ENCODE data around the gene ARF6.
A peak's percentile ranks its signal among the peaks of the same experiment; 100 is the strongest.
"Not testable (repeated sequence)": the region's sequence is repeated elsewhere in the genome, so short reads cannot be mapped to it uniquely, and the experiment has no call there.

The ARF6 gene

GRCh38 chr14:49892636-49893308, at the start of gene ARF6:
TSS of gene ARF6 (plus strand) at chr14:49893082. CDS start at chr14:49893737, 655 bp downstream.
- peak; percentile 88 for DNase-seq

DNA sequence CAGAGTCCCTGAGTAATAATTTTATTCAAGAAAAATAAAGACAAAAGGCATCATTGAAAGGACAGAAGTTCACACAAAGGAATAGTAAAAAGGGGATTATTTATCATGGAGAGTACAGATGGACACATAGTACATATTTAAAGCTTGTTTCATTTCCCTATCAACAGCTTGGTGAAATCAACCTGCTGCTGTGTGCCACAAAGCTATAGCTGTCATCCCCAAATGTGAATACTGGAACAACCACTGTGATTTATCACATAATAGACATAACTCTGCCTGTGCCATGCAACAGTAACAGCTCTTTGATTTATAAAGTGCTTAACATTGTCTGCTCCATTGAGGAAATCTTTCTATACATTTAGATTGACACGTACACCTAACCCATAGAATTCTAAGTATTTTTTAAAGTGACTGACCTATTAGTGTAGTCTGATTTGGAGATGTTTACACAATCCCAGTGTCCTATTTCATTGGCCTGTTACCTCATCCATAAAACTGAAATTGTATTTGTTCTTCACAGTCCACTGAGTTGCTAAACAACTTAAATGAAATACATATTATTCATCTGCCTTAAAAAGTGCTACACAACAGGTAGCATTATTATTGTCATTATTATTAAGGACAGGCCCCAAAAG, 43.6 kb upstream of the ARF6 start:
- DNase-seq = no peak

DNA sequence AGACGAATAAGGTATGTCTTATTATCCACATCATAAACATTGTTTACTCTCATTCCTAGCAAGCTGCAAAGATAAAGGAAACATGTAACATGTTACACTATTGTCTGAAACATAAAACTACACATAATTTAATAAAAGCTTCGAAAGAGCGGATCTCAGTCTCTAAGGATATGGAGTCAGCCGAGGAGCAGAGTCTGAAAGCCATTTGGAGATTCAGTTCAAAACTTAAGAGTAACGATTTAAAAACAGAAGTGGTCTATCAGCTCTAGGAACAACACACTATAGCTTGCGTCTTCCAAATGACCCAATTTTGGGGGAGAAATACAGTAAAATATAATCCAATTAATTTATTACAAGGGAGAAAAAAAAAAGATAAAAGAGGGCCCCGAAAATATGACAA, 41.1 kb upstream of the ARF6 start:
- DNase-seq = no peak

DNA sequence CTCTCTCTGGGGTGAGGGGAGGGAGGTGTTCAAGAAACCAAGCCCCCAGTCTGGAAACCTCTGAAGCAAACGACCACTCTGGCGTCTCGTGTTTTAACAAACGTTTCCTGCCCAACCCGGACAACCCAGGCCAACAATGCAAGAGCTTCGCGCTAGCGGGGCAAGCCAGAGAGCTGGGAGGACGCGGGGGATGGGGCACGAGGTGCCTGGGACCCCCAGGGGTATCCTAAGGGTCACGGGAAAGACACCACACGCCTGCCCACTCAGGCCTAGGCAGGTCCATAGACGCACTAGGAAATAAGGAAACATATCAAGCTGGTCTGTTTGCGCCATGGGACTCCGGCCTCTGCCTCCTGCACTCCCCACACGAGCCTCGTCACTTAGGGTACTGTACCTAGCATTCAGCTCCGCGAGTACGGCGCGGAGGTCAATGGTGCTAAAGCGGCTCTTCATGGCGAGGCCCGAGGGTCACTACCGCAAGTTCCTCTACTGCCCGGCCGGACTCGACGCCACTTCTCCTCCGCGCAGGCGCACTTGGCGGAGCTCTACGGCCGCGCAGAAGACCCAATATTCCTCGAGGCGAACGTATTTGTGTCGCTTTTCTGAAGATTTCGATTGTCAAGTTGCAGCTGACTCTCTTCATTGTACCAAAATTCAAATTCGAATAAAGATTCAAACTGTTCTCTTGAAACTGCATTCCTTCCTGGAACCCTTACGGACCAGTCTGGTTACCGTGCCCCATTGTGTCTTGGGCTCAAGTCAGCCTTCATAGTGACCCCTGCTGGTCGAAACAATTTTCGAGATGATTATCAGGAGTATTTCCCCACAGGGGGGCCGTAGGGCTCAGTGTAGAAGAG, 40.4 kb upstream of the ARF6 start, which contains the start of gene NEMF:
Gene NEMF (minus strand): TSS at position 488 of the 857 bp plus-strand sequence. CDS start 35 bp downstream, at position 453.
- DNase-seq = peak; percentile 62

GRCh38 chr14:49853158-49853477, 39.8 kb upstream of the ARF6 start:
- DNase-seq = no peak

DNA sequence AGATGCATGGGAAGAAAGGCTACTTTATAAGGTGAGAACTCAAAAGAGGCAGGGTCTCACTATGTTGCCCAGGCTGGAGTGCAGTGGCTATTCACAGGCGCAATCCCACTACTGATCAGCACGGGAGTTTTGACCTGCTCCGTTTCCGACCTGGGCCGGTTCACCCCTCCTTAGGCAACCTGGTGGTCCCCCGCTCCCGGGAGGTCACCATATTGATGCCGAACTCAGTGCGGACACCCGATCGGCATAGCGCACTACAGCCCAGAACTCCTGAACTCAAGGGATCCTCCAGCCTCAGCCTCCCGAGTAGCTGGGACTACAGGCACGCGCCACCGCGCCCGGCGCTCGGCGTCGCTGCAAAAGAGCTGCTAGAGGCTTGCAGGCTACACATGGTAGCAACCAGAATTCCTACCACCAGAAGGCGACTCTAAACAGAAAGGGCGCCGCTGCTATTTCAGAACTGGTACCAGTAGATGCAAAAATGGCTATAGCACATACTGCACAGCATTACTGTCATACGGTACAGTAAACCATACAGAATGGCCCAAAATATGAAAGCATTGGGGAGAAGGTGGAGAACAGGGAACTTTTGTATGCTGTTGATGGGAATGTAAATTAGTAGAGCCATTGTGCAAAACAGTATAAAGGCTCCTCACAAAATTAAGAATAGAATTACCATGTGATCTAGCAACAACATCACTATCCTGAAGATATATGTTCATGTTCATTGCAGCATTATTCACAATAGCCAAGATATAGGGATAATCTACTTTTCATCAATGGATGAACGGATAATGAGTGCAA, 39.1 kb upstream of the ARF6 start:
- DNase-seq = no peak

- DNase-seq = no peak
These were observed 35.4 kb upstream of the ARF6 start for GRCh38 chr14:49857427-49858003.

- DNase-seq = no peak
These were observed 34.5 kb upstream of the ARF6 start for GRCh38 chr14:49858383-49858782.

- DNase-seq = no peak
These were observed 31.7 kb upstream of the ARF6 start for GRCh38 chr14:49860988-49861698.

DNA sequence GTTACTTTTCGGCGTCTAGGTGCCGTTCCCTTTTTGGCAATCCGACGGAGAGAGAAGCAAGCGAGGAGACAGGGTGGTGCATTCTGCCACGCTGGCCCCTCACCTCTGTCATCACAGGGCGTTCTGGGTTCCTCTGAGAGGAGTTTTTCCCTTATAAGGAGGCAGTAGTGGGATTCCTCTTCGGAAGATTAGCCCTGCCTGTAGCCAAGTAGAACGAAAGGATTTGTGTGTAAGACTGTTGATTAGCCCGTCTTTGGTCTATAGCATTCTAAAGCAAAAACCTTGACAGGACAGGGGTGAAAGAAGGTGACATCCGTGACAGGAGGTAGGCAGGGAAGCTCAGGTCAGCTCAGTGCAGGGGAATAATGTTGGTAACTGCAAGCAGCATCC, 31.2 kb upstream of the ARF6 start:
- DNase-seq = peak; percentile 54

DNA sequence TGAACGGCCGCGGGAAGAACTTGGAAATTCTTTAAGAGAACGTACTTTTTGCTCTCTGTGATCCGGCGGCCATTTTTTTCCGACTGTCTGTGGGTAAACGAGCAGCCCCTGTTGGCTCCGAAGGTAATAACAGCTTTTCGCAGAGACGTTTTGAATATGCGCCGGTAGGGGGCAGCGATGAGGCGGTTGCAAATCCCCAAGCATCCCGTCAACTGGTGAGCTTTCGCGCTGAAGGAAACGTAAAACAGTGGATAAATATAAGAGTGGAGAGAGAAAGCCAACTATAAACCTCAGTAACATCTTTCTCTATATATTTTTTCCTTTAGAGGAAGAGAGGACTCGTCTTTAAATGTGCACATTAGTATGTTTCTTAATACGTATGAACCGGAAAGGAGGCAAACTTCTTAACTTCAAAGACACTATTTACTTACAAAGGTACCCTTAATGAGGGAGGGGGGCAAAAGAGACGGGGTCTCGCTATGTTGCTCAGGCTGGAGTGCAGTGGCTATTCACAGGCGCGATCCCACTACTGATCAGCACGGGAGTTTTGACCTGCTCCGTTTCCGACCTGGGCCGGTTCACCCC, 30.7 kb upstream of the ARF6 start:
- DNase-seq = peak; percentile 61

GRCh38 chr14:49863487-49864281, 29.2 kb upstream of the ARF6 start:
- no peak for DNase-seq

DNA sequence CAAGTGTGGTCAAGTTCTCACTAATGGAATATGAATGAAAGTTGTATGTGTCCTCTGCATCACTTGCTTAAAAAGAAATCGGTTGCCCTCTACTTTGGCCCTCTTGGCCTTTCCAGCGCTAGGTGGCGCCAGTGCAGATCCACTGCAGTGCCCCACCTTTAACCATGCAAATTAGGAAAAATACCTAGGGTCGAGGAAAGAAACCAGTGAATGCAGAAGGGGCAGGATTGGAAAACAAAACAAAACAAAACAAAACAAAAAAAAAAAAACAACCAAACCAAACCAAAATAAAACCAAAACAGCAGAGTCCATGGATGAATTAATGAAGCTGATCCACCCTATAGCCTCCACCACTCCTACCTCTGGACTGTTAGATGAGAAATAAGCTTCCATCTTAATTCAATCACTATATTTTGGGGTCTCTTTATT, 27.4 kb upstream of the ARF6 start:
- DNase-seq = peak; percentile 29

- peak; percentile 90 for DNase-seq
These were observed 24.8 kb upstream of the ARF6 start for GRCh38 chr14:49867831-49868719.

DNA sequence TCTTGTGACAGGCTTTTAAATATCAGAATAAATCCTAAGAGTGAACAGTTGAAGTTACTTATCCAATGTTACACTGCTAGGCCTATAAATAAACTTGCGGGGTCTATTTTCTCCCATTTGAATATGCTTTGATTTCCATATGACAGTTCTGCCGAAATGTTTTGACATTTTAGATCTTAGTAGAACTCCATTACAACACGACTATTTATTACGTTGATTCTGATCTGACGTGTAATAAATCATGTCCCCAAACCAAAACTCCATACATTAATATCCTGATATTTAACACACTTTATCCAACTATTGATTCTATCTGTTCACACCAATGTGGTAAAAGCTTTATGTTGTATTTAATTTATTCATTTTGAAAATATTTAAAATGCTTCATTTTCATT, 24.2 kb upstream of the ARF6 start:
- no peak for DNase-seq

DNA sequence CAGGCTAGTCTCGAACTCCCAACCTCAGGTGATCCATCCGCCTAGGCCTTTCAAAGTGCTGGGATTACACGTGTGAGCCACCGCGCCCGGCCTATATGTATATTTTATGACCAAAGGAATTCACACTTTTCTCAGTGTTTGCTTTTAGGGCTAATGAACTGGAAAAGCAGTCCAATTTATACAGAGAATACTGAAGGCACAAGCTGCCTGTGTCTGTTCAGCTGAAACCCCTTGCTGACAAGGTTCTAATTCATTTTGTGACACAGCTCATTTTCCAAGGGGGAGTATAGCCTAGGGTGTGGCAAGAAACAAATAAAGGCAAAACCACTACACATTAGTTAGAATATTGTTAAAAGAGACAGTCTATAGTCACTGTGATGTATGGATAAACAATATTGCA, 22.0 kb upstream of the ARF6 start:
- no peak for DNase-seq

- not testable (repeated sequence) for DNase-seq
These were observed 19.3 kb upstream of the ARF6 start for GRCh38 chr14:49873548-49873947.

DNA sequence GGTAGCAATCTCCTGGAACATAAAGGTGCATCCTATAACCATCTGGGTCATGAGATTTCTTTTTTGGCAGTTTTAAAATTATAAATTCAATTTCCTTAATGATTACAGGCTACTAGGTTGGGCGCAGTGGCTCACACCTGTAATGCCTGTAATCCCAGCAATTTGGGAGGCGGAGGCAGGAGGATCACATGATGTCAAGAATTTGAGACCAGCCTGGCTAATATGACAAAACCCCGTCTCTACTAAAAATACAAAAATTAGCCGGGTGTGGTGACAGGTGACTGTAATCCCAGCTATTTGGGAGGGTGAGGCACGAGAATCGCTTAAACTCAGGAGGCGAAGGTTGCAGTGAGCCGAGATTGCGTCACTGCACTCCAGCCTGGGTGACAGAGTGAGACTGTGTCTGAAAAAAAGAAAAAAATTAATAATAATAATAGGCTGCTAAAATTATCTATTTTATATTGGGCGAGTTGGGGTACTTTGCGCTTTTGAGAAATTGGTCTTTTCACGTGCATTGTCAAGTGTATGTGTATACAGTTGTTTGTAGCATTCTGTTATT, 17.2 kb upstream of the ARF6 start:
- DNase-seq = no peak

- DNase-seq = no peak
These were observed 16.2 kb upstream of the ARF6 start for GRCh38 chr14:49876563-49877127.
